ENCODE data around the gene HSPA8. TPM values are rescaled to one million over a fixed set of nuclear protein-coding genes. Genes with fewer than 3 reads are reported as not detected.
A peak's percentile ranks its signal among the peaks of the same experiment; 100 is the strongest.
"Not testable (repeated sequence)": the region's sequence is repeated elsewhere in the genome, so short reads cannot be mapped to it uniquely, and the experiment has no call there.

The HSPA8 gene
- polyA plus RNA-seq, 5 donors = 808 to 1,348 (median 1,168) TPM

DNA sequence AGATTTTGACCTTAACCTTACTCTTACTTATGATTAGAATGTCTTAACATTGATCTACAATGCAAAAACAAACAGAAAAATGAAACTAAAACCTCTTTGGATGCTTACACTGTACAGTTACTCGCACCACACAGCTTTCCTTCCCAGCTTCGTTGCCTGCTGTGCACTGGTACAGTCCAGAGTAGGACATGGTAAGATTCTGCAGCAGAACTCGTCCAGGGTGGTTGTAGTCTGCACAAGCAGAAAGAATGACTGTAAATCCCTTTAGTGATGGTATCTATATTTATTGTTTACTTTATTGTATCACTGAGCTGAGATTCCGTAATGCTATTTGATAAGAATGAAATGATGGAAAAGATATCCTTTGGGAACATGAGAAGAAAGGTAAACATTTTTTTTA, 21.0 kb upstream of the HSPA8 start:
- DNase-seq = no peak

DNA sequence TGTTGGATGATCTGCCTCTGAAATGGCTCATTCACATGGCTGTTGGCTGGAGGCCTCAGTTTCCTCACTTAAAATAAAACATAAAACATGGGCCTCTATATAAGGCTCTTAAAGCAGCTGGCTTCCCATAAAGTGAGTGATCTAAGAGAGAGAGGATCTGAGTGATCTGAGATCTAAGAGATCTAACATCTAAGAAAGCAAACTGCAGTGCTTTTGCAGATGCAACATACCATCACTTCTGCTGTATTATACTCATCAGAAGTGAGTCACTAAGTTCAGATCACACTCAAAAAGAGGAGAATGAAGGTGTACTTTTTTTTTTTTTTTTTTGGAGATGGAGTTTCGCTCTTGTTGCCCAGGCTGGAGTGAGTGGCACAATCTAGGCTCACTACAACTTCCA, 18.1 kb upstream of the HSPA8 start:
- no peak for DNase-seq

DNA sequence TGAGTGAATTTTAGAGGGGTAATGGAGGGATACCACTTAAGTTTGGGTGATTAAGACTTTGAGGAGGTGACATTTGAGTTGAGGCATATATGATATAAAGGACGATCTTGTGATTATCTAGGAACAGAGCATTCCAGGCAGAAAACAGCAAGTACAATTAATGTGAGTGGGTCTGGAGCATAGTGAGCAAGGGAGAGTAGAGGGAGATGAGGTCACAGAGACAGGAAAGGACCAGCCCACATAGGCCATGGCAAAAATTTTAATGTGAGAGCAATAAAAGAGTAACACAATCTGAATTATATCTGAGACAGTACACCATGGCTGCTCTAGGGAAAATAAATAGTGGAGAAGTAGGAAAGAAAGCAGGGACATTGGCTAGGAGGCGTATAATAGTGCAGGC, 14.5 kb upstream of the HSPA8 start:
- DNase-seq = no peak

DNA sequence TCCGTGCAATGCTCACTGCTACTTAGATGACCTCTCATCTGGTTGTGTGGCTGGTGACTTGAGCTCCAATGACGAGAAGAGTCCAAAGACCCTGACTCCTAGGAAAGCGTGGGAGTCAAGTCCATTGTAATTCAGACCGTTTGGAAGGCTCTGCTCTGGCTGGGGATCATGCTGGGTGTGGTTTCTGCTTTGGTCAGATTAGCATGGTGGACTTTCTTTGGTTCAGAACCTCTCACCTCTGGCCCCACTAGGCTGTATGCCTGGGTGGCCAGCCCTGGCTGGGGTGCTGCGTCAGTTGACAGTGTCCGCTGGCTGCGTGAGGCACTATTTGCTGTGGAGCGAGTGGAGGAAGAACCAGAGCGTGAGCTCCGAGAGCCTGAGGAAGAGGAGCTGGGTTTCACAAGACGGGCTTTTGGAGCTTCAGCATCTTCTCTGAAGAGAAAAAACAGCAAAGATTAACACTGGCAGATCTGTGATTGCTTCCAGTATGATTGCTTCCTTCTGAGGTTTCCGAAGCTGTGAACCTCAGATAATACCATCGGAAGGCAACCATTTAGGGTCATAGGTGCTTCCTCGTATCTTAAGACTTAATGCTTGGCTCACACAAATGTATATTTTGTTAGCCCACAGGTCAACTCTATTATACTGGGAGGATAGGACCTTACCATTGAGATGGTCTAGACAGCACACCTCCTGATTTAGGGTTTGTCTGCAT, 11.6 kb upstream of the HSPA8 start:
- no peak for DNase-seq

DNA sequence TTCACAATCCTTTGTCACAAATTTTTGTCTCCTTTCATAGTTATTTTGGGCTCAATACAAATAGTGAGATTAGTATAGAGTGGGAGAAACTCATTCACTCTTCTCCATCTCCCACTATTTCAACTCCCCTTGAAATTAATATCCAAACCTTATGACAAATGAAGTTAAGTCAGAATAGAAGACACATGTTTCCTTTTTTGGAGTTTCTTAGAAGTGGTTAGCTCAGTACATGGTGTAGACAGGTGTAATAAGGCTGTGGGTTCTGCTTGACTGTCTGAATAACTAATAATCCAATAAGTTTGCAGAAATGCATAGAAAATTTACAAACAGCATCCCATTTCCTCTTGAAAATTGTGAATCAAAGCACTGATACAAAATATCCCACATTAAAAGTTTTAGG, 10.8 kb upstream of the HSPA8 start:
- DNase-seq = no peak

DNA sequence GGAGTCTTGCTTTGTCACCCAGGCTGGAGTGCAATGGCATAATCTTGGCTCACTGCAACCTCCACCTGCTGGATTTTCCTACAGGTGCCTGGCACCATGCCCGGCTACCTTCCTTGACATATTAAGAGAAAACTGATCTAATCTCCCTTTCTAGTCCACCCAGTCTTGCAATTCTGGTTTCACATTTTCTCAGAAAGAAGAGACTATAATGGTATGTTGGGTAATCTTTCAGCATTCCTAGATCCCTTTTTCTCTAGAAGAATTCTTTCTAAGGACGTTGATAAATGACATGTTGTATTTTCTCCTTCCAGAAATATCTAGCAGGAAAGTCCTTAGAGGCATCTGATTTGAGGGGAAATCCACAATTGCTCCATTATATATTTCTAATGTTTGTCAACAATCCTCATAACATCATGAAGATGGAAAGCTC, 10.4 kb upstream of the HSPA8 start:
- no peak for DNase-seq

DNA sequence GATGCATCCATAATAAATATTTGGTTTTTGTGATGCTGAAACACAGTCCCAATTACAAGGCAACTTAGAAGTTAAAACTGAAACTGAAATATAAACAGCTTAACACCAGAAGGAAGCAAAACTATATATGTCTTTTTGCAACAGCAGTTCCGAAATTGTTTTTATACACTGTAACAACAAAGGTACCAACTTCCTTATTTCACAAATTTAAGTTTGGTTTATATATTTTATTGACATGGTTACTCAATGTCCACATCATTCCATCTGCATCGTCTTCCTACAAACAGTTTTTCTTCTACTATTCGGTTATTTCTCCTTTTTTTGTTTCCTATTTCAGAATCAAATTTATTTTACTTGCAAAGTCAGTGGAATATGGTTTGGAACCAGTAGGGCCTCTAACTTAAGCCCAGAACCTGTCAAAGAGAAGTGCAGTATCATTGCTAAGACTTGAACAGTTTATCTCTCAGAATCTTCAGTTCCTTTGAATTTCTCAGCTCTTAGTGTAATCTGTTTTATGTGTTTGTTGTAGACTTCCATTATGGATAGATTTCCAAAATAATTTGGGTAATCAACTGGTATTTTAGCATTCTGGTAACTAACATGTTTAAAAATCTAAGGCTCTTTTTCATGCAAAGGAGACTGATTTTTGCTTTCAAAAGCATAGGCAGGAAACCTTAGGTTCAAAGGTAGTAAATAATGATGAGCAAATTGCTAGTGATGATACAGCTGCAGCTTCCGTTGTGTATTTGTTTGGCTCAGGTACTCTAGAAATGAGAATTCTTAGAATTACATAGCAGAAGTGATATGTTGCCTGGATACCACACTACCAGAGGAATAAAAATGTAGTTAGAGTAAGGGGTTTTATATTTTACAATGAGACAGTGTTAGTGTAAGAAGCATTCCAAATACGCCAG, 8.2 kb upstream of the HSPA8 start:
- no peak for DNase-seq

DNA sequence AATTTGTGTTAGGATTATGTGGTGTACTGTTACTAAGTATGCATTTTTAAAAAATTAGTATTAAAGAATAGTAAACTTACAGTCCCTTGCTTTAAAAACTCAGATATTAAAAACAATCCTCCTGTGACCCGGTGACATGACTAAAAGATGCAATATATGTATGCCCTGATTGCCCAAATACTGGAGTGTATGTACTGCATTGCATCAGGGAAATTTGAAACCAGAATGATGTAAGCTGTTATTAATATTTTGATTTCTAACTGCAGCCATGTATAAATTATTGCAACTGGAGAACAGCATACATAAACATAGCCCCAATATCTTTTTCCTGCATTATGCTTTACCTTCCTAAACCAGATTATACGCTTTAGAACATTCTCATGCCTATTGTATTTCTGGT, 3.7 kb upstream of the HSPA8 start:
- no peak for DNase-seq

DNA sequence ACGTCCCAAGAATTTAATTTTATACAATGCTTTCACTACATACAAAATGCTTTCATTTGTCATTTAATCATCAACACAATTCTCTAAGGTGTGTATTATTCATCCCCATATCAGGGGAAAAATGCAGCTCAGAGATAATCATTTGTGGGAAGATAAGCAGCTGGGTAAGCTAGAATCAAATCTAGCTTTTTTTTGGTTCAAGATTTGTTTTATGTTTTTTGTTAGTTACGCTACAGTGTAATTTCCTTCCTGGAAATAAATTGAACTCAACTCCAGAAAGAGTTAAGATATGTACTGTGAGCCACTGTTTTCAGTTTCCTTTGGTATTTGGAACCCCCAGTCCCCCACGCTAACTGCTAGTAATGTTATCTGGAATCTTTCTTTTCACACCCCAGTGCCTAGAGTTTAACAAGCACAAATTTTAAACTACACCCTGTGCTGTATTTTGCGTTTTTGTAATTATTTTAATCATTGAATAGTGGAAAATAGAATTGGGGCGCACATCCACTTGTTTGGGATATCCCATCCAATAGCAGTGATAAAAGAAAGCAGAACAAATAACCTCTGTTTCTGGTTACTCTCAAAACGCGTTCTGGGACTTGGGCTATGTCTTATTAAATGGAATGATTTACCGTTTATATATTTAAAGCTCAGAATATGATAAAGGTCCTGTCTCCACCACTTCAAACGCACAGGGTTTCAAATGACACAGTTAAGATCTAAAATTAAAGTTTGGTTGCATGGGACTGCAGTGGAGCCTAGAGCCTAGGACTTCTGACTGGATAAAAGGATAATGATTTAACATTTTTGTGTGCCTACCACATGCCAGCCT, 2.1 kb upstream of the HSPA8 start:
- no peak for DNase-seq

DNA sequence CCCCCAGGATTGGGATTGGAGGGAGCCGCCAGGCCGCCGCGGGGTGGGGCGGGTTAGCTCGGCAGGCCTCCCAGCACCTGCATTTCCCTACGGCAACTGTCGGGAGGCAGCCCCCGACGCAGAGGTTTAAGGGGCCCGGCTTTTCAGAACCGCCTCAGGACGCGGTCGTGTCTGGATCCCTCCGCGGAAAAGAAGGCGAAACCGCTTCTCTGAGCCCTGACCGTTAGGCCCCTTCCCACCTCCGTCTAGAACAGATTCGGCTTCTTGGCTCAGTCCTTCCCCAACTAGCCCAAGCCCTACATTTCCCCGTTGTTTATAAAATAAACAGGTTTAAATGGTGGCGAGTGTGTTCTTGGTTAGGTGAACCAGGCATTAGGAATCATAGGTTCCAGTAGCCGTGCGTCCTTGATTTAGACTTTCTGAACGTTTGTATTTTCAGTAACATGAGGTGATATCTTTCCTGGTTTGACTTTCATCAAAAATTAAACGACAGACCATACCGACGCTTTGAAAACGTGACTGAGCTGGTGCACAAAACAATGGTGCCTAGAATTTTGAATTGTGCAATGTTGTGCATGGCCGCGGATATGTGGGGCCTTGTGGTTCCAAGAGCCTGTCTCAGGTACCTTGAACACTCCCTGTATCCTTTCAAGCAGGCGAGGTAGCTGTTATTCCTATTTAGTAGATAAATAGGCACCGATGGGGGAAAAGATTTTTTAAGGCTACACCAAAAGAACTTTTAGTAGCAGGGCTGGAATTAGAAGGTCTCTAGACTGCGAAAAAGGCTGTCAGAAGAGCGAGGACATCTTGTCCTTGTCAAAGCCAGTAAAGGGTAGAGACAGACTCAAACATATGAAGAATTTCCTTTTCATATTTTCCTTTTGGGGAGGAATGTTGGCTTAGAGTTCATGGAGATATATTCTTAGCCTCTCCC, 1.2 kb upstream of the HSPA8 start:
- peak; percentile 72 to 77 for DNase-seq

DNA sequence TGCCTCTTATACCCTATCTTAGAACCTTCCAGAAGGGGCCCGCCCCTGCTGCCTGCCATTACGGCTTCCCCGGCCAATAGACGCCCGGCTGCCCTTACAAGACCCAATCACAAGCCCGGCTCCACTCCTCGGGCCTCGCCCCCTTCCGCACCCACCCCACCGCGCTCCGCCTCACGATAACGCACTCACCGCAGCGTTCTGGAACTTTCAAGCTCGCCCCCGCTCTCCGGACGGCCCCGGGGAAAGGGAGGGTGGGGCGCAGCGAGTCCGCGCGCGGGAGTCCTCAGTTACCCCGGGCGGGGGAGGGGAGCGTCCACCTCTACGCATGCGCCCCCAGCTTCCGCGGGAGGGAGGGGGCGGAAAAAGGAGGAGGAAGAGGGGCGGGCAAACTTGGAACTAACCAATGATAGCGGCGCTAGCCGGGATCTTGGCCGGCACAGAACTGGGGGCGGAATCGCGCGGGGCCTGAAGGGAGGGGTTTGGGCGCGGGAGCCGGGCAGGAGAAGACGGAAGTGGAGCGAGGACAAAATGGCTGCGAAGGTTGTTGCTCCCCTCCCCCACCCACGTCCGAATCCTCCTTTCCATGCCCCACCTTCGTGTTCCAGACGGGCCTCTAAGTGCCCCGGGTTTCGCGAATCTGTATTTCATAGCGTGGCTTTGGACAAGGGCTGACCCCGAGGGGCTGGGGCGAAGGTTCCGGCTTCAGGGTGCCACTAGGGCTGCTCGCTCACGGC, 389 bp upstream of the HSPA8 start:
- peak; percentile 100 for DNase-seq

DNA sequence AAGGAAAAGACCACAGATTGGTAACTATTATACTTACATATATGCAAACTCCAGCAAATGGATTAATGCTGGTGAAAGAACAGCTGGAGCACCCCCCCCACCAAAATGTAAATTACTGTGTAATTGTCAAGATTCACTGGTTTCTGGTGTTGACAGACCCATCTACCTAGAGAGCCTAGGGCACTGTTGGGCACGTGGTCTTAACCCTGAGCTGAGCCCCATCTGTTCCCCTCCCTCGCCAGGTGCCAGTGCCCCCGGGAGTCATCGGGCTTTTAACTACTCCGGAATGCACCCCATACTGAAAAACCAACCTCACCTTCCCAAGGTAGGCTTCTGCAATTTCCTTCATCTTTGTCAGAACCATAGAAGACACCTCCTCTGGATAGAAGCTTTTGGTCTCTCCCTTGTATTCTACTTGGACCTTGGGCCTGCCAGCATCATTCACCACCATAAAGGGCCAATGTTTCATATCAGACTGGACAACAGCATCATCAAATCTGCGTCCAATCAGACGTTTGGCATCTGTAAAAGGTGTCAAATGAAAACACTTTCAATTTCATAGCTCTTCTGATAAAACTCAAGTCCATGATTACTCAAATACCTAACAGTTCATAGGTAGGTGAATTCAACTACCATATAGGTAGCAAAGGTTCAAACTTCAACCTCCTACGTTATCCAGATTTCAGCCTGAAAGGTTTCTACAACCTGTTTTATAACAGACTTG, 1.5 kb downstream of the HSPA8 start:
- DNase-seq = no peak

DNA sequence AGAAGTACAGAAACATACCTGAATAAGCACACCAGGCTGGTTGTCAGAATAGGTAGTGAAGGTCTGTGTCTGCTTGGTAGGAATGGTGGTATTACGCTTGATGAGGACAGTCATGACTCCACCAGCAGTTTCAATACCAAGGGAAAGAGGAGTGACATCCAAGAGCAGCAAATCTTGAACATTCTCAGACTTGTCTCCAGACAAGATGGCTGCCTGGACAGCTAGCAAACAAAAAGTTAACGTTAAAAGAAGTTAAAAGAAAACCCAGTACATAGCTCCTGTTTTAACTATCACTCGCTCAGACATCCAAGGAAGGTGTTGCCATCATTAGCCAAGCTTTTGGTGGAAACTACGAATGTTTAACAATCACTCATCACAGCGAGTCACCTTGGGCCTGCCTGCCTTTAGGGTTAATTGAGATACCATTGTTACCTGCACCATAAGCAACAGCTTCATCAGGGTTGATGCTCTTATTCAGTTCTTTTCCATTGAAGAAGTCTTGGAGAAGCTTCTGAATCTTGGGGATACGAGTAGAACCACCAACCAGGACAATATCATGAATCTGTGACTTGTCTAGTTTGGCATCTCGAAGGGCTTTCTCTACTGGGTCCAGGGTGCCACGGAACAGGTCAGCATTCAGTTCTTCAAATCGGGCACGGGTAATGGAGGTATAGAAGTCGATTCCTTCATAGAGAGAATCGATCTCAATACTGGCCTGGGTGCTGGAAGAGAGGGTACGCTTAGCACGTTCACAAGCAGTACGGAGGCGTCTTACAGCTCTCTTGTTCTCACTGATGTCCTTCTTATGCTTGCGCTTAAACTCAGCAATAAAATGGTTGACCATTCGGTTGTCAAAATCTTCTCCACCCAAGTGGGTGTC, 2.7 kb downstream of the HSPA8 start:
- not testable (repeated sequence) for DNase-seq

DNA sequence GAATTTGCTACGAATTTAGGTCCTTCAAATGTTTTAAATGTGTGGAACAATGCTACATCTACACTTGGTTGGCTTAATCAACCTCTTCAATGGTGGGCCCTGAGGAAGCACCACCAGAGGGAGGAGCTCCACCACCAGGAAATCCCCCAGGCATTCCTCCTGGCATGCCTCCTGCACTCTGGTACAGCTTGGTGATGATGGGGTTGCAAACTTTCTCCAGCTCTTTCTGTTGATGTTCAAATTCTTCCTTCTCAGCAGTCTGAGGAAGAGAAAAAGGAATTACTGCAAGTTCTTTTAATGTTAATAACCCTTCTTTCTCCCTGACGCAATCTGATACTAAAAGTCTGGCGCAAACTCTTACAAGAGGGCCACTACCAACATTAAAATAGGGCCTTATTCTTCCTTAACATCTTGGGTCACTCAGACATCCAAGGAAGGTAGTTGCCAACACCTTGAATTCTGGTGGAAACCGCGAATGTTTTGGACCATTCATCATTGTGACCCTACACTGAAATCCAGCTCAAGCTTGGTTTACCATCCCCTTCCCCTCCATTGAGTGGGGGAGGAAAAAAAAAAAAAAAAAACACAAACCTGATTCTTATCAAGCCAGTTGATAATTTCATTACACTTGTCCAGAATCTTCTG, 4.2 kb downstream of the HSPA8 start:
- DNase-seq = no peak

DNA sequence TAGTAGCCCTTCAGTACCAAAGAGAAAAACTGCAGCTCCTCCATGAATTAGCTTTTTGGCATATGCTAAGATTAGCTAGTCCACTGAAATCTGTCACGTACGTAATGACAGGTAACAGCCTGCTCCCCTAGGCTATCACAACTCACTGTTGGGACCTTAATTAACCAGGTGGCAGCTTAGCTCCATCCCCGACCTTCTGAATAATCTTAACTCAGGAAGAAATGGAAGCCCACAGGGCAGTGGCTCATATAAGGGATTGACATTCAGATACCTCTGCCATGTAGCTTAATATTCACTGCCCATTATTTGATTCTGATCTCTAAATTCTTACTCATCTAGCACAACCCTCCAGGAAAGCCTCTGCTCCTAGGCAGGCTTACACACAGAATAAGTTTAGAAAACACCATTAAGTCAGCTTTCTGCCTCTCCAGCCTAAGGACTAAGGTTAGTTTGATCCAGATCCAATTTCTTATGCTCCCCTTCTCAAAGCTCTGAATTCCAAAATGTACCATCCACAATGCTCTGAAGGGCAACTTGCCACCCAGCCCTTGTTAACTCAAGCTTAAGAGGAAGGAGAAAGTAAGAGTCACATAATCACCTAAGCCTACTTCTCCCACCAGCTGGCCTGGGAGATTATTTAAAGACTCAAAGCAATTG, 5.0 kb downstream of the HSPA8 start:
- DNase-seq = no peak

DNA sequence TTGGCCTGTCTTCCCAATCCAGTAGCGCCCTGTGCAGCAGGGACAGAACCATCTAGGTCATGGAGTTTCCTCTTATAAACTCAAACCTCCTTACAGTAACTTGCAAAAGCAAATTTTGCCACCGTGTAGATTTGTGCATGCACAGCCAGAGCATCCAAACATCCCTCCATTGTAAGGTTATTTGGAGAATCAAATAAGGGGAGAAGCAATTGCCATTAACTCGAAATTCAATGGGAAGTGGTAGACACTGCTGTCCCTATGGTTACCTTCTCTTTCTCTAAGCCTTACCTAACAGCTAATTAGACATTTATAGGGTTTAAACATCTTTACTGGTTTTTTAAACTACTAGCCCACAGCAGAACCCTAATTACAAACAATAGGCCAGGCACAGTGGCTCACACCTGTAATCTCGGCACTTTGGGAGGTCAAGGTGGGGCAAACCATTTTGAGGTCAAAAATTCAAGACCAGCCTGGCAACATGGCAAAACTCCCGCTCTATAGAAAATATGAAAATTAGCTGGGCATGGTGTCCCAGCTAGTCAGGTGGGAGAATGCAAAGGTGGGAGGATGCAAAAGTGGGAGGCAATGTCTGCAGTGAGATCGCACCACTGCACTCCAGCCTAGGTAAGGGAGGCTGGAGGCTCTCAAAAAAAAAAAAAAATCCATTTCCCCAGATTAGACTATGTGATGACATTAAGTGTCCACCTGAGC, 6.6 kb downstream of the HSPA8 start:
- no peak for DNase-seq
